8988T (cell line): ENCODE measurements around the gene MYO9A.
"Not testable (repeated sequence)": the region's sequence is repeated elsewhere in the genome, so short reads cannot be mapped to it uniquely, and the experiment has no call there.

Experiments
- DNase-seq: peaks from one replicate; pipeline ENCODE4 v3.0.0; 2011

The MYO9A gene

DNA sequence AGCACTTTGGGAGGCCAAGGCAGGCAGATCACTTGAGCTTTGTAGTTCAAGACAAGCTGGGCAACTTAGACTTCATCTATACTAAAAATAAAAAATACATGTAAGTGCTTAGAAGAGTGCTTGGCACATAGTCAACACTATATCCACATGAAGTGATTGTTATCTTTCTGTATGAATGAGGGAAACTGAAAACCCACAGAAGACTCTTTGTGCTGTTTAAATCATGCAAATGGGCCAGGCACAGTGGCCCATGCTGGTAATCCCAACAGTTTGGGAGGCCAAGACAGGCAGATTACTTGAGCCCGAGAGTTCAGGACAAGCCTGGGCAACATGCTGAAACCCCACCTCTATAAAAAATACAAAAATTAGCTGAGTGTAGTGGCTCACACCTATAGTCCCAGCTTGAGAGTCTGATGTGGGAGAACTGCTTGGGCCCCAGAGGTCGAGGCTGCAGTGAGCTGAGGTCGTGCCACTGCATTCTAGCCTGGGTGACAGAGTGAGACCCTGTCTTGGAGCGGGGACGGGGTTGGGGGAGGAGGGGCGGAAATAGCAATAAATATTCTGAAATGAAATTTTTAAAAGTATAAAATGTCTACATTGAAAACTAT is 177.9 kb downstream of the MYO9A start:
- DNase-seq: no peak

DNA sequence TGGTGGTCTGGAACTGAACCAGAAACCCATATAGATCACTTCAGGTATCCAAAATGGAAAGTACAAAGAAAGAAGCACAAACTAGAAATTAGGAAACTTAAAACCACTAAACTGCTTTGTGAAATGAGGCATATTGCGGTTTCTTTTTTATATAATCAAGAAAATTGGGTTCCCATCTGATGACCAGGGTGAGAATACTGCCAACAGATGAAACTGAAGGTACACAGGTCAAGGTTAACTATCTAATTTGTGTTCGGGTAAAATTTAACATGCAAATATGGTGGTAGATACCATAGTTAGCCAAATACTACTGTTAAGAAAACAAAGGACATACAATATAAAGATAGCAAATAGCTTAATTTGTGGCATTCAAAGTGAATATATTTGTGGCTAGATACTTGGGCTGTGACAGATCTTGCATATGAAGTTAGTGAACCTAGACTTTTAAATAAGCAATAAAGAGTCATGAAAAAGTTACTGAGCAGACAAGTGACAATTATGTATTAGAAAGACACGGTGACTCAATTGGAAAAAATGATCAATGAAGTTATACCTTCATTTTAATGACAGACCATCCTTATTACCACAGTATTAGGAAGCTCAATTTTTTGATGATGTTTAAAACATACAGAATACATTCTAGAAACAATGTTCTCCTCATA is 180.2 kb downstream of the MYO9A start:
- DNase-seq: no peak

DNA sequence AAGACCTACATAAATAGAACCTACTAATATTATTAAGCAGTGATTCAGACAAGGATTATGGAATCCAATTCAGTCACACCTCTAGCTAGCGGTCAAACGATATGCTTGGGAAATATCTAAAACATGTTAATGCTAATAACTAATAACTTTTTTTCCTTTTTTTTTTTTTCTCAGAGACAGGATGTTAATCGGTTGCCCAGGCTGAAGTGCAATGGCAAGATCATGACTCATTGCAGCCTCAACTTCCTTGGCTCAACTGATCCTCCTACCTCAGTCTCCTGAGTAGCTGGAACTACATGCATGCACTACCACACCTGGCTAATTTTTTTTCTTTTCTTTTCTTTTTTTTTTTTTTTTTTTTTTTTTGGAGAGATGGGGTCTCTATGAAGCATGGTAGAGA is 183.5 kb downstream of the MYO9A start:
- DNase-seq: no peak

DNA sequence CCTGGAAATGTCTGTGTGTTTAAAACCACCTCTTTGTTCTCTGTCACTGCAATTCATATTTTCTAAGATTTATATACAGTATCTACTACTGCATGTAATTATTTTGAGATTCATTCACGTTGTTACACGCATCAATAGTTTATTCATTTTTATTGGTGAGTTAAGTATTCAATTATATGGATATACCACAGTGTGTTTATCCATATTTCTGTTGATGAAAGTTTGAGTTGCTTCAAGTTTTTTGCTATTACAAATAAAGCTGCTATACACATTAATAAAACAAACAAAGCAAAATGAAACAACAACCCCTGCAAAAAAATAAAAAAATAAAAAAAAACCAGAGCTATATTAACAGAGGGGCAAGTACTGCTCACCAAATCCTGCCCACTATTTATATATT is 185.3 kb downstream of the MYO9A start:
- no peak for DNase-seq

DNA sequence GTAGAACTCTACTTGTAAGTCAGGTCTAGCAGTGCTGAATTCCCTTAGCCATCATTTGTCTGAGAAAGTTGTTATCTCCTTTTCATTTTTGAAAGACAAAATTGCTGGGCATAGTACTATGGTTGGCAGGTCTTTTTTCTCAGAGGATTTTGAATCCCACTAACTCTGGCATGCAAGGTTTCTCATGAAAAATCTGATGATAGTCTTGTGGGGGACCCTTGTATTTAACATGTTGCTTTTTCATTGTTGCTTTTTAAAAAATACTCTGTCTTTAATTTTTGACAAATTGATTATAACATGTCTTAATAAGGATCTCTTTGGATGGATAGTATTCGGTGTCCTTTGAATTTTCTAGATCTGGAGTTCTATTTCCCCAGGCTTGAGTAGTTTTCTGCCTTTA is 186.7 kb downstream of the MYO9A start:
- DNase-seq: no peak

DNA sequence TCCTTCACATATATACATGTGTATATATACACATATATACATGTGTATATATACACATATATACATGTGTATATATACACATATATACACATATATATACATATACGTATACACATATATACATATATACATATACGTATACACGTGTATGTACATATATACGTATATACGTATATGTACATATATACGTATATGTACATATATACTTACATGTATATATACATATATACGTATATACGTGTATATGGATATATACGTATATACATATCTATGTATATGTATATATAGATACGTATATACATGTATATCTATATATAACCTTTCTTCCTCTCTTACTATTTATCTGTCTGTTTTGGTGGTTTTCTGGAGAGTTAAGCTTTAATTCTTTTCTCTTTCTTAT is 192.8 kb downstream of the MYO9A start:
- no peak for DNase-seq

DNA sequence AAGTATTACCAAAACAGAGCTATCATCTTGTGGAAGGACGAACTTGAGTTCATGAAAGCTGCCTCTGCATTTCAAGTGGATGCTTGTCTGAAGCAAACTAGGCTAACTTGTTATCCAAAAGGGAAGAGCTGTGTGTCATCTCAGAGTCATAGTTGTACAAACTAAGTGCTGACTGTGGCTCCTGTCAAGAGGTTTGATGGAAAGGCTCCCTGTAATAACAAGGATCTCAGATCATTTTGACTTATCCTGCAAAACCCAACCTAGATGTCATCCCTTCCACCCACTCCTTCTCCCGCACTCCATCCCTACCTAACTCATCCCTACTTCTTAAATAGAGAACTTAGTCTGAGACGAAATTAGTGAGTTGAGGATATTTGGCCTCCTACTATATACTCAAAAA is 196.8 kb downstream of the MYO9A start:
- no peak for DNase-seq

DNA sequence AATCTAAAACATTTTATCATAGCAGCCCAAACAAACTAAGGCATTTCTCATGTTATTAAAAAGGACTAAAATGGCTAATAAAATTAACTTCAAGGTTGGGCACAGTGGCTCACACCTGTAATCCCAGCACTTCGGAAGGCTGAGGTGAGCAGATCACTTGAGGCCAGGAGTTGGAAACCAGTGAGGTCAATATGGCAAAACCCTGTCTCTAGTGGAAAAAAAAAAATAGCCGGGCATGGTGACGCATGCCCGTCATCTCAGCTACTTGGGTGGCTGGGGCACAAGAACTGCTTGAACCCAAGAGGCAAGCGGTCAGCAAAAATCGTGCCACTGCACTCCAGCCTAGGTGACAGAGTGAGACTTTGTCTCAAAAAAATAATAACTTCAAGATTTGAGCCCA is 197.4 kb downstream of the MYO9A start:
- no peak for DNase-seq

DNA sequence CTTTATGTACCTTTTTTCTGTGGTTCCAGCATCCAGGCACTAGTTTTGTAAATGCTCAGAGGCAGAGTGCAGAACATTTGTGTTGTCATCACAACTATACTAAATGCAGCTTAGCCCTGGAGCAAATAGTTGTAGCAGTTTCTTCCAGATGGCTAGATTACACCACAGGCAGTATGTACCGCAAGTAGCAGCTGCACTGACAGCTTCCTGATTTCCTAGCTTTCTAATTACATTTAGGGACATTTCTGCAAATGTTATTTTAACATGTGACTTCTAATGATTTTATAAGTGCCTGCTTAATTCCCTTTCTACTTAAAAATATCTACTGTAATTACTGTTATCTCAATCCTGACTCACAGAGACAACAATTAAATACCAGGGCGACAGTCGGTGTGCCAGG is 201.1 kb downstream of the MYO9A start:
- no peak for DNase-seq

DNA sequence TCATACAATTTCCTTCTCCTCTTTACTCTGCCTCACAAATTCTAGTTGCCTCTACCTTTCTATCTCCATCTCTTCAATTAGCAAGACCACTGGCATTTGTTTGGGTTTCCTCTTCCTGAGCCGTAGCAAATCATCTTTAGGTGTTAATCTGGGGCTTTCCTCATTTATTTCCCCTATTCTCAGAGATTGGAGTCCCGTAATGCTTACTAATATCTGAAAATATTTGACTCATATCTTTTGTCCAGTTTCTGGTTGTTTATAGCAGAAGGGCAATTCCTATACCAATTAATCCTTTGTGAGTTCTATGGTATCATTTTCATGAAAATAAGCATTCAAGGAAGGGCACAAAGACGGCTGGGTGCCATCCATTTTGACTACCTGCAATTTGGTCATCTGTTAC is 203.9 kb downstream of the MYO9A start:
- no peak for DNase-seq

DNA sequence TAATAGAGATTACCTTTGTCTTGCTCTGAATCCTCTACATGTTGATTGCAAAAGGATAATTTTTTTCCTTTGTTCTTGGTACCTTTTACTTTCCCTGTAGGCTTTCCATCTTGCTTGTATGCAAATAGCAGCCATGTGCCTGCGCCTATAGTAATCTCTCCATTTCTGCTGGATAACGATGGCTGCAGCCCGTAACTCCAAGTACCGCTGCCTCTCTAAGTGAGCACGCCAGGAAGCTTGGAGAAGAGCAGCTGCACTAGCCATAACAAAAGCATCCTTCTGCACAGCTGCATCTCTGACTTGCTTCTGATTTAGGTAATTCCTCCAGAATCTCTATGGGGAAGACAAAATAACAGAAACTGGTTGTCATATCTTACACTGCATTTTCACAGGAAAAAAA is 218.3 kb downstream of the MYO9A start:
- no peak for DNase-seq

DNA sequence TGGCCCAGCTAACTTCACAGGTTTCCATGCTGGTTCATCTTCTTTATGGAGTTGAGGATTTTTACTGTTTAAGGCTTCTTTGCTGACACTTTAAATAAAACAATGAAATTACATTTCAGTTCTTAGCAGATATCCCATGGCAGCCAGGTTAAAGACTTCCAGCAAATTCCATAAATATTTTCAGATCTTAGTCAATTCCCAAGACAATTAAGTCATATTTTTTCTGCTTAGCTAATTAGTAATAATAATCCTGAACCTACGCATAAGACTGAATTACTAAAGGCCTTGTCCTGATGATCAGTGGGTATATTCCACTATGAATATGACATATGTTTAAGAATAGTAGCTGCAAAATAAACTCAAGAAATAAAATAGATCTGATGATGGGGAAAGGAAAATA is 224.3 kb downstream of the MYO9A start:
- DNase-seq: no peak

DNA sequence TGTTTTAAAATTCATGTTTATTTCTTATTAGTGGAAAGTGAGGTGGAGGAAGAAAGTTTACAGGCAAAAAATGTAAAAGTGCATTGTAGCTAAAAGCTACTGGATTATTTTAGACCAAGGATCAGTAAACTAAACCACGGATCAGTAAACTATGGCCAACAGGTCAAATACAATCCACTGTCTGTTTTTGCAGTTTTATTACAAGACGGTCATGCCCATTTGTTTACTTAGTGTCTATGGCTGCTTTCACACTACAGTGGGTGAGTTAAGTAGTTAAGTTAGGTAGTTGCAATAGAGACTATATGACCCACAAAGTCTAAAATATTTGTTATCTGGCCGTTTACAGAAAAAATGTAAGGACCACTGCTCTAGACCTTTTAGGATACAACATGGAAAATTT is 225.6 kb downstream of the MYO9A start:
- DNase-seq: no peak

DNA sequence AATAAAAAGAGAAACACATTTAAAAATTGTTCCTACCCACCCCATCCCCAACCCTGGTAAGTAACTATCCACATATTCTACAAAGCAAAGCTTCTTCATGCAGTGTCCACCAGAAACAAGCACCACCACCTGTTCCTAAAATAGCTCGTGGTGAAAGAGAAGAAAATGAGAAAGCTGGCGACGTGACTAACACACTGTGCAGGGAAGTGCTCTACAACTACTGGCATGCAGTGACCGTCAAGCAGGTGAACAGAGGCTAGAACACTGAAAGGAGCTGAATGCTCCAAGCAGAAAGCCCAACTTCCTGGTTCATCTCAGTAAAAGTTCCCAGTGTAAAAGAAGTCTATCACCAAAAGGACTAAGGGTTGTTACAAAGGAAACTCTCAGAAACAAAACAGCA is 226.9 kb downstream of the MYO9A start:
- no peak for DNase-seq

DNA sequence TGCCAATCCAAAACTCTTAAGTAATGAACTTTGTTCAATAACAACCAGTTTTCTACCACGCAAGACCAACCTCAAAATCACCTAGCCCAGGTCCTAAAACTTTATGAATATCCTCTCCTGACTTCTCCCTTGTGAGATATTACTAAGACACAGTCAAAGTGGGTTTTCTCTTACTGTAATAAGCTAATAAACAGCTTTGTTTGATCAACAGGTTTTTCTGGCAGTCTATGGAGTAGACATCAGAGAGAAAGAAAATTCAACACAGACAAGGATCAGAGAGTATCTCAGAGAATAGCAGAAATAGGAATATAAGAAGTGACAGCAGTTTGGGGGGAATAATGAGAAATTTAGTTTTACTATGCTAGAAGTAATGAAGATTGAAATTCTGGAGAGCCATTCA is 228.0 kb downstream of the MYO9A start:
- no peak for DNase-seq

DNA sequence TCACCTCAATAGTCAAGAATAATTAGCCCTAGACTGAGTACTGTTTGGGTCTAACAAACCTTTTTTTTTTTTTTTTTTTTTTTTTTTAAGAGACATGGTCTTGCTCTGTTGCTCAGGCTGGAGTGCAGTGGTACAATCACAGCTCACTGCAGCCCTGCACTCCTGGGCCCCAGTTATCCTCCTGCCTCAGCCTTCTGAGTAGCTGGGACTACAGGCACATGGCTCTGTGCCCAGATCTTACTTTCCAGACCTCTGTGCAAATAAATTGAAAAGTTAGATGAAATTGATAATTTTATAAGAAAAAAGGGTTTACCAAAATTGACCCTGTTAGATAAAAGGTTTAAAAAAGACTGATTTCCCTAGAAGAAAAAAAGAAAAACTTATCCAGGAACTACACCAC is 228.6 kb downstream of the MYO9A start:
- no peak for DNase-seq

DNA sequence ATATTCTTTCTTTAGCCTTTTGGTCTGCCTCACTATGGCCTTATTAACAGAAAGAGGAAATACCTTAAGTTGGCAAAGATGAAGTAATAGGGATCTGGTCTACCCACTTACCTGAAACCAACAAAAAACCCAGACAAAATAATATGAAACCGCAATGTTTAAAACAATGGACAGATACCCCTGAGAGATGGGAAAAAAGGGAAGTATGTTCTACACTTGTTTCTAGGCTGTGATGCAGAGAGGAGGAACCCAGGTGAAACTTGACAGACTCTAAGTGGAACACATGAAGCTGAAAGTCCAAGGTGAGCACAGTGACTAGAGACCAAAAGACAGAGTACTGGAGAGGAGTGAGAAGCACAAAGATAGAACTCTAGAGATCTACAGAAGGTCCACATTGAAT is 229.2 kb downstream of the MYO9A start:
- DNase-seq: no peak

DNA sequence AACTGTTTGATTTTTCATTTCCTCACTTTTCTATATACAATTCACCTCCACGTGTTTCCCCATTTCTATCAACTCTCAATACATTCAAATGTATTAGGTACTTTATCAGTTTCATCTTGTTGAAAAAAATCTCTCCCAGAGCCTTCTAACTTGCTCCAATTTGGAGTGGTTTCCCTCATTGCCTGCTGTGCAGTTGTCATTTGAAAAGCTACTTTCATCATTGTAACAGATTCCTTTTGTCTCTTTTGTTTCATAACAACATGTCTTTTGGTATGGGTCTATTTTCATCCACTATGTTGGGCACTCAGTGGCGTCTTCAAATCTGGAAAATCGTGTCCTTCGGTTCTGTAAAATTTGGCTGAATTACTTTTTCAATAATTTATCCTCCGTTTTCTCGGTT is 232.6 kb downstream of the MYO9A start:
- DNase-seq: no peak

DNA sequence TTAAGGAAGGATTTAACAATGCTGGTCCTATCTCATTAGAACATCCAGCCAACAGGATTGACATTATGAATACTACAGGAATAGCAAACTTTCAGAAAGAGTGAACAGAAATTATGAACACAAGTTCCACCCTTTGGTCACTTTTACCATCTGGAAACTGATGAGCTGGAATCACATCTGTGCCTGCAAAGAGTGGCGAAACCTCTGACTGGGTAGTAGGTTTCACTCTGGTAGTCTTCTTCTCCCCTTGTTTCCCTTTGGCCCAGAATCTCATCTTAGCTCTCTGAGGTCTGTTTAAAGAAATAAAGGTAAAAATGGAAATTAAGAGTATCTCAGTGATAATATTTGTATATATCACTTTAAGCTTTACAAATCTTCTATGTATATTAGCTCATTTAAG is 234.5 kb downstream of the MYO9A start:
- DNase-seq: no peak

DNA sequence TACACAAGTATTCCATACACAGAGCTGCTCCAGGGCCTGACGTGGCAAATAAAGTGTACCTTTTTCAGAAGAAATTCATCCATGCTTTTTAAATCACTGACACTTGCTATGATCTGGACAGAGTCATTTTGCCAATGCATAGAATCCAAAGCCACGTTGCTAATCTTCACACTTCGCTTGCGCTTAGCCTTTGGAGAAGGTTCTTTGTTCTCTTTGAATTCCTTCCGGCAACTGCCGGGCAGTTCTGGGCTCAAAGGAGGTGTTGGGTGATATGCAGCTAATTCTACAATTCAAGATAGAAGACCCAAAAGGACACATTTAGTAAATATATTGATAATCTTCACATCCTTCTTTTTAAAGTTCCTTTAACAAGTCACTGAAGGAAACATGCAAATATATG is 237.7 kb downstream of the MYO9A start:
- DNase-seq: no peak

DNA sequence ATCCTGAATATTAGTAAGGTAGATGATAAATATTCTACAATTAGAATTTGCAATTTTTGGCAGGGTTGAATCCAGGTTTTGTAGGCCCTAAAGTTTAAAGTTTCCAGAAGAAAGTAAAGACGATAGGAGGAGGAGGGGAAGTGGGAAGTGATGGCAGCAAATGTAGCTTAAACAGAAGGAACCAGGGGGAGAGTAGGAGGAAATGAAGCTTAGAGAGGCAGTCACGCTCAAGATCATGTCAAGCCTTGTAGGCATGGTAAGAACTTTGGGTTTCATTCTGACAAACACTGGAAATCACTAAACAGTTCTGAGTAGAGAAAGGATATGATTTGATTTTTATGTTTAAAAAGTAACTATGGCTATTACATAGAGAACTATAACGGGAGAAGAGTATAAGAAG is 243.7 kb downstream of the MYO9A start:
- DNase-seq: no peak

DNA sequence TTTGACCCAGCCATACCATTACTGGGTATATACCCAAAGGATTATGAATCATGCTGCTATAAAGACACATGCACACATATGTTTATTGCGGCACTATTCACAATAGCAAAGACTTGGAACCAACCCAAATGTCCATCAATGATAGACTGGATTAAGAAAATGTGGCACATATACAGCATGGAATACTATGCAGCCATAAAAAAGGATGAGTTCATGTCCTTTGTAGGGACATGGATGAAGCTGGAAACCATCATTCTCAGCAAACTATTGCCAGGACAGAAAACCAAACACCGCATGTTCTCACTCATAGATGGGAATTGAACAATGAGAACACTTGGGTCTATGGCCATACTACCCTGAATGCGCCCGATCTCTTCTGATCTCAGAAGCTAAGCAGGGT is 259.7 kb downstream of the MYO9A start:
- not testable (repeated sequence) for DNase-seq

DNA sequence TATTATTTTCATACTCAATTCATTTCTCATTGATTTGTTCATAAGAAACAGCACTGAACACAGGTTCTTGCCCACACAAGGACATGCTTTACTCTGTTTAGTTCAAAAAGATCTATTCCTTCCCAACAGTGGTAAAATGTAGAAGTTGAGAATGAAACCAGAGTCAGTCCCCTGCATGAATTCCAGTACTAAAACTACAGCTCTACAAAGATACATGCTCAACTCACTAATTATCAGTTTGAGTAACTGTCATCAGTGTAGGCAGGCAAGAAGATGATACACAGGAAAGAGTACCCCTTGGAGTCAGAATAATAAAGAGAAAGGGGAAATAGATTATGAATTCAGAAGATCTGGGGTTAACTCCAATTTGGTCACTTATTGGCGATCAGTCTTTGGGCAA is 264.4 kb downstream of the MYO9A start:
- no peak for DNase-seq

DNA sequence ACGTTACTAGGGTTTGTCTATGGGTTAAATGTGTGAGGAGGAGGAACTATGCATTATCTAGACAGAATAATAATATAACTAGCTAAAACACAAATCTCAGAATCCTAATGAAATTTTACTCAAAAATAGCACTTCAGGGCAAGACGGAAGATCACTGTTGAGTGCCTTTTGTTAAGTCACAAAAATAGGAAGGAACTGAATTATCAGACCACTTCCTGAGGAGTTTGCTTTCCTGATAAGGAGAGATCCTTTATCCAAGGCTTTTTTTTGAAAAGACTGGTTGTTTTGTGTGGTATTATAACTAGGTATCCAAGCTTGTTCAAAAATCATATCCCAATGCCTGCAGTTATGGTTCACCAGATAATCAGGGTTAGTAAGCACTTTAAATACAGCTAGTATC is 273.0 kb downstream of the MYO9A start:
- no peak for DNase-seq

DNA sequence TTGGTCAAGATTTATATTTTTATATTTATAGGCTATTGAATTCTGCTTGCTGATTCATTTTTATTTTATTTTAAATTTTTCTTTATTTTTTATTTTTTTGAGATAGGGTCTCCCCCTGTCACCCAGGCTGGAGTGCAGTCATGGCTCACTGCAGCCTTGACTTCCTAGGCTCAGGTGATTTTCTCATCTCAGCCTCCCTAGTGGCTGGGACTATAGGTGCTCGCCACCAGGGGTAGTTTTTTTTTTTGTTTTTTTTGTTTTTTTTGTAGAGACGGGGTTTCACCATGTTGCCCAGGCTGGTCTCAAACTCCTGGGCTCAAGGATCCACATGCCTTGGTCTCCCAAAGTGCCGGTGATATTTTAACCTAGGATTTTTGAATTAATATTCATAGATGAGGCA is 276.4 kb downstream of the MYO9A start:
- no peak for DNase-seq
